Activated CD8-positive, alpha-beta memory T cell treated with anti-CD3 and anti-CD28 coated beads for 1 hour (primary cell): ENCODE measurements around the gene NDUFAF2.
"Not testable (repeated sequence)": the region's sequence is repeated elsewhere in the genome, so short reads cannot be mapped to it uniquely, and the experiment has no call there.

Source experiments
- DNase-seq, 2 donors: peaks; one replicate each; pipeline ENCODE4 v3.0.0-alpha.2; 2020; ENCODE audit warnings: low read depth in 1 of 2; ENCODE audit errors: extremely low read depth in 1 of 2

The NDUFAF2 gene

DNA sequence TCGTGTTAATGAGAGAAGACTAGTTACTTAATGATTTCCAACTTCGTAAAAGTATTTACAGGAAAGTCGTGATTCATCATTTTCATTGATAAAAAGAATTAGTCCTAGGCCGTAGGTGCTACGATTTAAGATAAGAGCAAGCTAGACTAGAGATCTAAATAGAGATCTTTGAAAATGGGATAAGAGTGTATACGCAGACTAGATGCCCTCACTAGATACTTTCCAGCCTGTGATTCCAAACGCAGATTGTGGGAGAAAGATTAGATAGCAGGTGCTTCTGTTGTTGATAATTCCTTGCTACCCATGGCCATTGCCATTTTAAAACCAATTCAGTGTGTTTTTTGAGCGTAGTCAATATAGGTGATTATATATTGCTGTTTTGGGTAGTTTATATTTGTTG, 223.9 kb downstream of the NDUFAF2 start:
- no peak for DNase-seq

DNA sequence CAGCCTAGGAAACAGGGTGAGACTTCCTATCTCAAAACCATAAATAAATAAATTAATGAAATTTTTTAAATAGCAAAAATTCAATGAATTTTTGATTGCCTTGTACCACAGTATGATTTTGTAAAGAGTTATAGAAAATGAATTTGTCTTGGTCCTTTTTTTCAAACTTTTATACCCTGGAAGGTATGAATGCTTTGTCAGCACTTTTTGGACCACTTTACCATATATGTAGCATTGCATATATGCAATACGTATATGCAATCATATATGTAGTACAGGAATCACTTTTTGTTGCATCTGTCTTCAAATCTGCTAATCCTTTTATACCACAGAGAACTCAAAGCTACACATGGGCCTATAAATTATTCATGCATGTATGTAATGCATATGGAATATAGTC, 226.5 kb downstream of the NDUFAF2 start:
- DNase-seq, result no peak

DNA sequence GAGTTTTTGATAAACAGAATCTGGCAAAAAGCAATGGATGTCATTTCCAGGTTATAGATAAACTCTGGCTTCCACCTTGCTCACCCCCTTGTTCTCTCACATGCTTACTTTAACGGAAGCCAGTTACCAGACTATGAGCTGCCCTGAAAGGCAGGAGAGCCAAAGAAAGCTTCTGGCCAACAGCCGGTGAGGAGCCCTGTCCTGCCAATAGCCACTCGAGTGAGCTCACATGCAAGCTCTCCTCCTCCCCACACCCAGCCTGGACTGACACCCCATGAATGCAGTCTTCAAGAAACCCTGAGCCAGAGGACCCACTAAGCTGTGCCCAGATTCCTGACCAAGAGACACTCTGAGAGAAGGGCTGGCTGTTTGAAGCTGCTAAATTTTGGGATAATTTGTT, 231.6 kb downstream of the NDUFAF2 start:
- DNase-seq, result no peak

DNA sequence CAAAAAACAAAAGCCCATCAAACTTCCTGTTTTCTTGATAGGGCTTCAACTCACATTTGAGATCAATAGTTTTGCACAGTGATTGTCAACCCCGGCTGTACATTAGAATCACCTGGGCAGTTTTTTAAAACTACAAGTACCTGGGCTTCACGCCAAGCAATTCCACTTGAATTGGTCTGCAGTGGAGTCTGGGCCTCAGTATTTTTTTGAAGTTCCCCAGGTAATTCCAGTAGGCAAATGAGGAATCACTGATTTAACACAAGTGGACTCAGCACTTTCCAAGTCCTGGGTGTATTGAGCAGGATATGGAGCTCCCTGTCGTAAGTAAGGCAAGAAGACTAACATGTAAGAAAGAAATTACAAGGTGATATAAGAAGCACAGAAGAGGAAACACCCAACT, 232.1 kb downstream of the NDUFAF2 start:
- DNase-seq, result no peak

DNA sequence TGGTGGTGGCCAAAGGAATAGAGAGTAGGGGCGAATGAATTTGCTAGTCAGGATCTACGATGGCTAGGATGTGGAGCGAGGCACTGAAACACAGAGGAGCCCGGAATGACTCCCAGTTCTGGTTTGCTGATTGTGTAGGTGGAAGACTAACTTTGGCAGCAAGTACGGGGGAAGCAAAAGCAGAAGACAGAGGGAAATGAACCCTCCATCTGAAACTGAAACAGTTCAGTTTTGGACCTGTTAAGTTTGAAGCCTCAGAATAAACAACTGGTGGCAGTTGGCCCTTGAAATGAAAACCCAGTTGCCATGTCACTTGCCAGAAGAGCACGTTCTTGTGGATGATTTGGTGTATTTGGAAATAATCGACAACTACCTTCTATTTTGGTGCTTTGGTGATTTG, 232.7 kb downstream of the NDUFAF2 start:
- no peak for DNase-seq

DNA sequence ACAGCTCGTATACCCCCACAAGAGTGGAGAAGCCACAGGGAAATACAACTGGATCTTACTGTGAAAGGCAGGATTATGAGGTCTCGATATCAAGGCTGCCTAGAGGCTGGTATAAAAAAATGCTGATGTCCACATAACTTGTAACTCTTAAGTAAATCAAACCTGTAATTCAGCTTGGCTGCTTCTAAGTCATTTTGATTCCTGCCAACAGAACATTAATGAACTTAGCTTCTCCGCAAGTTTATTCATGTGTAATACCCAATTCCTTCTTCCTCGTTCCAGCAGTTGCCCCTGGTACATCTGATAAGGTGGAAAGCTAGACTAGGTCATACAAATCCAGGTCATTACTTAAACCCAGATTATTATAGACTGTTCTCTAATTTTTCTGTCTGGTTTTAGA, 233.7 kb downstream of the NDUFAF2 start:
- DNase-seq, result no peak

DNA sequence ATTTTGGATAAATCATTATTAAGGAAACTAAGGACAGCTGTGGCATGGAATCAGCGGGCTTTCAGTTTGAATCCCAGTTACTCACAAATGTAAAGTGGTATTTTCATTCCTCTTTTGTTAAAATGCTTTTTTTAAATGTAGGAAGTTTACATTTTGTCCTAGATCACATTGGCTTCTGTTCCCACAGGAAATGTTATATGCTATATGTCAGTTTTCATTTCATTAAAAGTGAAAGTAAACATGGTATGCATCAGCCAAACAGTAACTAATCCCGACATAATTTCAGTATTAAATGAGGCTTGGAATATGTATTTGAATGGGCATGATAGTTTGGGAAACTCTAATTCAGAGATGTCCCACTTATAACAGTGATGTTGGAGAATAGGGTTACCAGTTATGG, 235.9 kb downstream of the NDUFAF2 start:
- DNase-seq, result no peak

DNA sequence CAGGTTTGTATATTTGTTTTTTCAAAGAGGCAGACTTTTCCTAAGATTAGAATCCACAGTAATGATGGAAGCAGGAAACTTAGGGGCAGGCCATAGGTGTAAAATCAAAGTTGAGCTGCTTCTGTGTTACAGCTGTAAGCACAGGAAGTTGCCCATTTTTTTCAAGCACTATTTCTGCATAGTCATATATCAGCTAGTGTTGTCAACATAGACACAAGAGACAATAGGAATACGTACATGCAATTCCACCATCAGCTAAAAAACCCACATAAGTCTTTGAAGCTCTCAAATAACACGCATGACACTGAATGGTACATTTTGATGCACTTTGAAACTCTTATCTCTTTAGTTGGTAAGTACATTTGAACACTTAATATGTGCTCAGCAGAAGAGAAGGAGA, 237.4 kb downstream of the NDUFAF2 start:
- DNase-seq, result no peak

DNA sequence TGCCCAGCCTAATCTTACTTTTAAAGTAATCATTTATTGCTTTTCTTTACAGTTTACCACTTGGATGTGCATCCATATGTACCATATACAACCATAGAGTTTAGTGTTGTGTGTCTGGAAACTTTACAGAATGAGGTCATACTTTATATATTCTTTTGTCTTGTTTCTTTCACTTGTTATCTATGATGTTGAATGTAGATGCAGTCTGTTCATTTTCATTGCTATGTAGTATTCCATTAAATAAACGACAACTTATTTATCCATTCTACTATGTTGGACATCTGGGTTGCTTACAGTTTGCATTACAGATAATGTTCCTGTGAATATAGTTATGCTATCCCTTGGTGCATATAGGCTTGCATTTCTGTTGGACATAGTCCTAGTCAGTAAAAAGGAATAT, 238.5 kb downstream of the NDUFAF2 start:
- no peak for DNase-seq

DNA sequence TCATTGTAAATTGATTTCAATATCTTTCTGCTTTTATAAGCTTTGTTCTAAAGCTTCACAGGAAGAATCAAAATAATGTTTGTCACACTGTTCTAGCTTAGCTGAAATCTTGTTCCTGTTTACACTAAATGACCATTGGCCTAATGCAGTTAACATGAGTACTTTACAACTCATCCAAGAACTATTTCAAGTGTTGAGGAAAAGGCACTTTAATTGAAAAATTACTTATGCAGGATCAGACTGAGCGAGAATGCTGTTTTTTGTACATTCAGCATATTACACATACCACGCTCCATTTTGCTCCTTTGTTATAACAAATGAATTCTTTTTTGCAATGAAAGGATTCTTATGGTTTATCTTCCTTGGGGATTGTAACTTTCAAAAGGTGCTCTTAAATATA, 239.7 kb downstream of the NDUFAF2 start:
- no peak for DNase-seq

DNA sequence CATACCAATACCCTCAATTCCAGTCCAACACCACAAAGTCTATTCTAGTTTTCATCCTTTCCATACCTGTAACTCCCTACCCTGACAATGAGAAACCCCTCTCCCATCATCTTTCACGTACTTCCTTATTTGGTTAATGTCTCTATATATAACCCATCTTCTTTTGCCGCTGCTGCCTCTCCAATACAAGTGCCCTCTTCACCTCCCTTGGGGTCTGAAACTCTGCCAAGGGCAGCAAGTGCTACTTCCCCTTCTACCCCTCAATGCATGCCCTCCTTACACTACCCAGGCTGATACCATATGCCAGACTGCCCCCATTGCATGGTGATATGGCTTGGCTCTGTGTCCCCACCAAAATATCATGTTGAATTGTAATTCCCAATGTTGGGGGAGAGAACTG, 241.6 kb downstream of the NDUFAF2 start:
- no peak for DNase-seq

DNA sequence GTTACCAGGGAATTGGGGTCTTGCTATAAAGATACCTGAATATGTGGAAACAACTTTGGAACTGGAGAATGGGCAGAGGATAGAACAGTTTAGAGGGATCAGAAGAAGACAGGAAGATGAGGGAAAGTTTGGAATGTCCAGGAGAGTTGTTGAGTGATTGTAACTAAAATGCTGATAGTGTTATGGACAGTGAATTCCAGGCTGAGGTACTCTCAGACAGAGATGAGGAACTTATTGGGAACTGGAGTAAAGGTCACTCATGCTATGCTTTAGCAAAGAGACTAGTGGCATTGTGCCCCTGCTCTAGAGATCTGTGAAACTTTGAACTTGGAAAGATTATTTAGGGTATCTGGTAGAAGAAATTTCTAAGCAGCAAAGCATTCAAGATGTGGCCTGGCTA, 242.3 kb downstream of the NDUFAF2 start:
- not testable (repeated sequence) for DNase-seq

DNA sequence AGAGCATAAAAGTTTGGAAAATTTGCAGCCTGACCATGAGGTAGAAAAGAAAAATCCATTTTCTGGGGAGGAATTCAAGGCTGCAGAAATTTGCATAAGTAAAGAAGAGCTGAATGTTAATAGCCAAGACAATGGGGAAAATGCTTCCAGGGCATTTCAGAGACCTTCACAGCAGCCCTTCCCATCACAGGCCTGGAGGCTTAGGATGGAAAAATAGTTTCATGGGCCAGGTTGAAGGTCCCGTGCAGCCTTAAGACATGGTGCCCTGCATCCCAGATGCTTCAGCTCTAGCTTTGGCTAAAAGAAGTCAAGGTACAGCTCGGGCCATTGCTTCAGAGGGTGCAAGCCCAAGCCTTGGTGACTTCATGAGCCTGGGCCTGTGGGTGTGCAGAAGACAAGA, 242.8 kb downstream of the NDUFAF2 start:
- DNase-seq, result not testable (repeated sequence)

DNA sequence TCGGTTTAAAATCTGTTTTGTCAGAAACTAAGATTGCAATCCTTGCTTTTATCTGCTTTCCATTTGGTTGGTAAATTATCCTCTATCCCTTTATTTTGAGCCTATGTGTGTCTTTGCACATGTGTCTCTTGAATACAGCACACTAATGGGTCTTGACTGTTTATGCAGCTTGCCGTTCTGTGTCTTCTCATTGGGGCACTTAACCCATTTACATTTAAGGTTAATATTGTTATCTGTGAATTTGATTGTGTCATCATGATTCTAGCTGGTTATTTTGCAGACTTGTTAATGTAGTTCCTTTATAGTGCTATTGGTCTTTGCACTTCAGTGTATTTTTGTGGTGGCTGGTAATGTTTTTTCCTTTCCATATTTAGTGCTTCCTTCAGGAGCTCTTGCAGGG, 253.6 kb downstream of the NDUFAF2 start:
- no peak for DNase-seq

DNA sequence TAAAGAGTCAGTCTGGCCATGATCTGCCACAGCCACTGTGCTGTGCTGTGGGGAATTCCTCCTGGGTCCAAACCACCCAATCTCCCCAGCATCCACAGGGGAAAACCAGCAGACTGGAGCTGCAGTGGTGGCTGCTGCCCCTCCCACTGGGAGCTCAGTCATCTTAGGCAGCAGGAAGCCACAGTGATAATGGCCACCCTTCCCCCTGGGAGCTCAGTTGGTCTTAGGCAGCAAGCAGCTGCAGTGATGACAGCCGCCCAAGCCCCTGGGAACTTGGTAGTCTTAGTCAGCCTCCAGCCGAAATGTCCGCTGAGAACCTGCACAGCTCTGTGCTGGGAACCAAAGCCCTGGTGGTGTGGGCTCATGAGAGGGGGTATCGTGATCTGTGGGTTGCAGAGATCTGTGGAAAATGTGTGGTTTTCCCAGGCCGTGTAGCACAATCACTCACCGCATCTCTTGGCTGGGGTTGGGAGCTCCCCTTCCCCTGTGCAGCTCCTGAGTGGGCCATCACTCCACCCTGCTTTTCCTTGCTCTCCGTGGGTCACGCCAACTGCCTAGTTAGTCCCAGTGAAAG, 255.7 kb downstream of the NDUFAF2 start:
- no peak for DNase-seq

DNA sequence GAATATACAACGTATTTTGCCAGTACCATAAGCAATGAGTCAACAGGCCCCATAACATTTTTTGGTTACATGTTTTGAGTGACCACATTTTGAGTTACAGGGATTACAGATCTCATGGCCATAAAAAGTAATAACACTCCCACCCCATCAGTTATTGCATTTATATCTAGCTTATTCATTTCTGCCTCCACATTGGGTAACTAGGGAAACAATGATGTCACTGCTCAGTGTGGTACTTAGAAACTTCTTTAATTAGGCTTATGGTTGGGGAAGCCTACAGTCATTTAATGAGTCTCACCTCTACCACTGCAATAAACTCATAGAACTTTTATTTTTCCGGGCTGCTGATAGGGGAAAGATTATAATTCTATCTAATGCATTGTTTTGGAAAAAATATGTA, 257.2 kb downstream of the NDUFAF2 start:
- DNase-seq, result no peak
